ENCODE data around the gene HMGB2.

Gene HMGB2

DNA sequence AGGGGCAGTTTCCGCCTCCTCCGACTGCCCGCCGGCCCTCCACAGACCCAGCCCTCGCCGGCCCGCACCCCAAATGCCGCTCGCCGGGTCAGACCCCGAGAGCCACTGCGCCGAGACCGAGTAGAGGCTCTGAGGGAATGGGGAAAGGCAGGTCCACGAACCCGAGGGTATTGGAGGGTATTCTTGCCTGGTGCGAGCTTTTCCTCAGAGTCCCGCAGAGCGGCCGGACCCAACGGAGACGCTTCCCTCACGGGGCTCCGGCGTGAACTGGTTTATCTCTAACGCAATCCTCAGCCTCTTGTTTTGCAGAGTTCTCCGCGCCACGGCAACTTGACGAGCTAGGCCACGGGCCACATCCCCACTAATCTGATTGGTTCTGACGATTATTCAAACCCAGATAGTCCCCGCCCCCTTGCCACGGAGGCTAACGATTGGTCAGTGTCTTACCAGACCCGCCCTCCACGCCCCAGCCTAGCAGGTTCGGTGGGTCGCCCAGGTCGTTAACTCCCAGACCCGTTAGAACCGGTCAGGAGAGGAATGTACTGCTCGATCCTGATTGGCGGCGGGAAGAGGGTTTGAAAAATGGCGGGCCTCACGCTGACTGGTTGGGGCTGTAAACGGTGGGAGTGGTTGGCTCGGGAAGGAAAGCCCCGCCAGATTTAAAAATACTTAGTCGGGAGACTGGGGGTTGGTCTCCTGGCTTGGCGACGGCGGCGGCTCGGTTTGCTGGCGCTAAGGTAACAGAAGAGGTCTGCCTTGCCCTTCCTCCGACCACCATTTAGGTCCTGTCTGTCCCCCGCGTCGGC, at the start of gene HMGB2:
TSS of gene HMGB2 (minus strand) at position 274 of the 806 bp plus-strand sequence. CDS start 709 bp downstream, outside the sequence.
- peak within 1 kb of the TSS; percentile 91 for H3K27ac ChIP-seq (ENCODE audit: low read depth, low read length)
- peaks cover 27% of the 10 kb centered on the region for H3K36me3 ChIP-seq (ENCODE audit: insufficient read depth, low read length)
- H3K4me3 ChIP-seq (ENCODE audit: low read depth in 1 of 2, low read length in 2 of 2): peak within 1 kb of the TSS; percentile 66 to 88
- peak within 1 kb of the TSS; percentile 92 for H3K9ac ChIP-seq (ENCODE audit: low read length)
- H3K4me1 ChIP-seq (ENCODE audit: insufficient read depth, low read length): peaks cover 24% of the 10 kb centered on the region
- H3K27me3 ChIP-seq (ENCODE audit: control insufficient read depth in 1 of 2, insufficient read depth in 2 of 2, low read length in 2 of 2): no peaks in the 10 kb centered on the region
- H3K9me3 ChIP-seq (ENCODE audit: low read length): no peaks in the 10 kb centered on the region

DNA sequence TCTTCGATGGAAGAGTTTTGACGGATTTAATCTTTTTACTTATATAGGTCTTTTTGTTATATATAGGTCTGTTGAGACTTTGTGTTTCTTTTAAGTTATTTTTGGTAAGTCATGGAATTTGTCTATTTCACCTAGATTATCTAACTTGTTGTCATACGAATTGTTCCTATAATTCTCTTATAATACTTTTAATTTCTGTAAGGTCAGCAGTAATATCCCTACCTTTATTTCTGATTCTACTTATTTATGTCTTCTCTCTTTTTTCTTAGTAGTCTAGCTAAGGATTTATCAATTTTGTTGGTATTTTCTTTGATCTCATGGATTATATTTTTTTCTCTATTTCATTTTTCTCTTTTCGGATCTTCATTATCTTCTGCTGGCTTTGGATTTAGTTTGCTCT, 48.2 kb upstream of the HMGB2 start:
- Histone ChIP-seq H3K4me3 (ENCODE audit: low read depth in 1 of 2, low read length in 2 of 2) (no peak overlapping the region), H3K27ac (ENCODE audit: low read depth, low read length) (no peak overlapping the region), H3K9ac (ENCODE audit: low read length) (no peak overlapping the region), H3K27me3 (ENCODE audit: control insufficient read depth in 1 of 2, insufficient read depth in 2 of 2, low read length in 2 of 2) (no peaks in the 10 kb centered on the region), H3K36me3 (ENCODE audit: insufficient read depth, low read length) (peaks cover 4% of the 10 kb centered on the region), H3K9me3 (ENCODE audit: low read length) (no peaks in the 10 kb centered on the region), H3K4me1 (ENCODE audit: insufficient read depth, low read length) (peaks cover 6% of the 10 kb centered on the region)

DNA sequence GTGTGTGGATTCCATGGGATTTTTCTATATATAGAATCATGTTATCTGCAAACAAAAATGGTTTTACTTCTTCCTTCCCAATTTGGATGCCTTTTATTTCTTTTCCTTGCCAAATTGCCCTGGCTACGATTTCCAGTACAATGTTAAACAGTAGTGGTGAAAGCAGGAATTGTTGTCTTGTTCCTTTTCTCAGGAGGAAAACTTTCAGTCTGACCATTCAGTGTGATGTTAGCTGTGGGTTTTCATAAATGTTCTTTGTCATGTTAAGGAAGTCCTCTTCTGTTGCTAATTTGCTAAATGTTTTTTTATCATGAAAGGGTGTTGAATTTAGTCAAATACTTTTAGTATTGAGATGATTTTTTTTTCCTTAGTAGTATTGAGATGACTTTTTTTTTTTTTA, 47.5 kb upstream of the HMGB2 start:
- Histone ChIP-seq H3K27me3 (ENCODE audit: control insufficient read depth in 1 of 2, insufficient read depth in 2 of 2, low read length in 2 of 2) (no peaks in the 10 kb centered on the region), H3K4me1 (ENCODE audit: insufficient read depth, low read length) (peaks cover 6% of the 10 kb centered on the region), H3K9me3 (ENCODE audit: low read length) (no peaks in the 10 kb centered on the region), H3K27ac (ENCODE audit: low read depth, low read length) (no peak overlapping the region), H3K4me3 (ENCODE audit: low read depth in 1 of 2, low read length in 2 of 2) (no peak overlapping the region), H3K9ac (ENCODE audit: low read length) (no peak overlapping the region), H3K36me3 (ENCODE audit: insufficient read depth, low read length) (peaks cover 4% of the 10 kb centered on the region)

DNA sequence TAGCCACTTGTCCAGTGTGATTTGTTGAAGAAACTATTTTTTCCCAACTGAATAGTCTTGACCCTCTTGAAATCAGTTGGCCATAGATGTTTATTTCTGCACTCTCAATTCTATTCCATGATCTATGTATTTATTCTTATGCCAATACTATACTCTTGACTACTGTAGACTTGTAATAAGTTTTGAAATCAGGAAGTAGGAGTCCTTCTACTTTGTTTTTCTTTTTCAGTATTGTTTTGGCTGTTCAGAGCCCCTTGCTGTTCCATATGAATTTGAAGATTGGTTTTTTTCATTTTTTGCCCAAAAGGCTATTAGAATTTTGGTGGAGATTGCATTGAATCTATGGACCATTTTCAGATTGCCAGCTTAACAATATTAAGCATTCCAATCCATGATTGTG, 46.8 kb upstream of the HMGB2 start:
- no peaks in the 10 kb centered on the region for H3K9me3 ChIP-seq (ENCODE audit: low read length)
- H3K27me3 ChIP-seq (ENCODE audit: control insufficient read depth in 1 of 2, insufficient read depth in 2 of 2, low read length in 2 of 2): no peaks in the 10 kb centered on the region
- peaks cover 6% of the 10 kb centered on the region for H3K4me1 ChIP-seq (ENCODE audit: insufficient read depth, low read length)
- peaks cover 4% of the 10 kb centered on the region for H3K36me3 ChIP-seq (ENCODE audit: insufficient read depth, low read length)
- H3K27ac ChIP-seq (ENCODE audit: low read depth, low read length): no peak overlapping the region
- H3K9ac ChIP-seq (ENCODE audit: low read length): no peak overlapping the region
- H3K4me3 ChIP-seq (ENCODE audit: low read depth in 1 of 2, low read length in 2 of 2): no peak overlapping the region

DNA sequence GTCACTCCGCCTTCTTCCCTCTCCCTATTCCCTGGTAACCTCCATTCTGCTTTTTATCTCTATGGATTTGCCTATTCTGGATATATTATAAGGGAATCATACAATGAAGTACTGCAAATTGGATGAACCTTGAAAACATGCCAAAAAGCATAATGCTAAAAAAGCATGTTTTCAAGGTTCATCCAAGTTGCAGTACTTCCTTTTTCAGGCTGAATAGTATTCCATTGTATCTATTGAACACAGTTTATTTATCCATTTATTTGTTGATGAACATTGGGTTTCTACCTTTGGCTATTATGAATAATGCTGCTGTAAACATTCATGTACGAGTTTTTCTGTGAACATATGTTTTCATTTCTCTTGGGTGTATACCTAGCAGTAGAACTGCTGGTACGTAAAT, 45.8 kb upstream of the HMGB2 start:
- peak overlapping the region; percentile 36 for H3K9ac ChIP-seq (ENCODE audit: low read length)
- H3K27ac ChIP-seq (ENCODE audit: low read depth, low read length): no peak overlapping the region
- no peaks in the 10 kb centered on the region for H3K9me3 ChIP-seq (ENCODE audit: low read length)
- H3K27me3 ChIP-seq (ENCODE audit: control insufficient read depth in 1 of 2, insufficient read depth in 2 of 2, low read length in 2 of 2): no peaks in the 10 kb centered on the region
- H3K36me3 ChIP-seq (ENCODE audit: insufficient read depth, low read length): peaks cover 4% of the 10 kb centered on the region
- H3K4me3 ChIP-seq (ENCODE audit: low read depth in 1 of 2, low read length in 2 of 2): no peak overlapping the region
- H3K4me1 ChIP-seq (ENCODE audit: insufficient read depth, low read length): peaks cover 6% of the 10 kb centered on the region

DNA sequence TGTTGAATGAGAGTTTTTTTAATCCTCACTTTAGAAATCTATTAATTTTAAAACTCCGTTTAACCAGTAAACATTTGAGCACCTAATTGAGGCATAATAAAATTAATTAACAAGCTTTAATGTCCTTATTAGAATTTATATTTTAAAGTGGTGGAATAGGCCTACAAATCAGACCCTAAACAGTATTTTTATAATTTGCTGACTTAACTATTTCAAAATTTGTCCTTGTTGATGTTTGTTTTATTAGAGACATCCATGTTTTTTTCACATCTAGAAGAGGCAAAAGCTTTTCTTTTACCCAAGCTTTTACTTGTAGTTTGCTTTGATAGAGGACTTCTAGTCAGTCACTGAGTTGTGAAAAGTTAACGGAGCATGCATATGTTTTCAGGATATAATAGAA, 40.4 kb upstream of the HMGB2 start:
- no peaks in the 10 kb centered on the region for H3K27me3 ChIP-seq (ENCODE audit: control insufficient read depth in 1 of 2, insufficient read depth in 2 of 2, low read length in 2 of 2)
- no peak overlapping the region for H3K4me3 ChIP-seq (ENCODE audit: low read depth in 1 of 2, low read length in 2 of 2)
- no peak overlapping the region for H3K9ac ChIP-seq (ENCODE audit: low read length)

DNA sequence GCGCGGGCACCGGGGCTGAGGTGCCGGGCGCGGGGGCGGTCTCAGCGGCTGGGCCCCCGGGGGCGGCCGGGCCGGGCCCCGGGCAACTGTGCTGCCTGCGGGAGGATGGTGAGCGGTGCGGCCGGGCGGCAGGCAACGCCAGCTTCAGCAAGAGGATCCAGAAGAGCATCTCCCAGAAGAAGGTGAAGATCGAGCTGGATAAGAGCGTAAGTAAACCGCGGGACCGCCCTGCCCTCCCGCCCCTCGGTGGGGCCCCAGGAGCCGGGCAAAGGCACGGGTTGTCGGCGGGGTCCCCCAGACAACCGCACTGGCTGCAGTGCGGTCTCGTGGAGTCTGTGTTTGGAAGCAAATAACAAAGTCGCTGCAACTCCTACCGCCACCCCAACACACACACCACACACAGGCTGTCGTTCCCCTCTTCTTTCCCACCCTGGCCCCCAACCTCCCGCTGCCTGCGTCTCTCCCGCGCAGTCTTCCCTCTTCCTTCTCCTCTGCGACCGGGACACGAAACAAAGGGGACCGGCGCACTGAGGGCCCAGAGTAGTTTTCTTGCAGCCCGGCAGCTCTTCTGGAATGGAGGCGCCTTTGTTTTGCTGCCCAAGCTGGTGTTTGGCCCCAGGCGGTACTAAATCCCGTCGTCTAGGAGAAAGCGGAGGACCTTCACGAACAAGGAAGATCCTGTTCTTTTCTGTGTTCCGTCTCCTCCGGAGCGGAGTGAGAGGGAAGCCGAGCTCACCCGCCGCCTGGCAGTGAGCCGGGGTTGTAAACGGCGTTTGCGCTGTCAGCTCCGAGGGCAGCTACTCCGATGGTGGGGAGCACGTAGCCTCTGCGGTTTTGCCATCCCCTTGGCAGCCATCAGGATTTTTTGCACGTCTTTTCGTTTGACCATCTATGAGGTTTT, 37.4 kb upstream of the HMGB2 start:
- Histone ChIP-seq H3K4me1 (ENCODE audit: insufficient read depth, low read length) (peaks cover 21% of the 10 kb centered on the region), H3K27ac (ENCODE audit: low read depth, low read length) (peak overlapping the region; percentile 99), H3K9me3 (ENCODE audit: low read length) (no peaks in the 10 kb centered on the region), H3K27me3 (ENCODE audit: control insufficient read depth in 1 of 2, insufficient read depth in 2 of 2, low read length in 2 of 2) (no peaks in the 10 kb centered on the region), H3K36me3 (ENCODE audit: insufficient read depth, low read length) (no peaks in the 10 kb centered on the region), H3K4me3 (ENCODE audit: low read depth in 1 of 2, low read length in 2 of 2) (peak overlapping the region; percentile 93 to 96), H3K9ac (ENCODE audit: low read length) (peak overlapping the region; percentile 81)

More for the DNA sequence above, 40.4 kb upstream of the HMGB2 start:
- Histone ChIP-seq H3K4me1 (ENCODE audit: insufficient read depth, low read length) (peaks cover 11% of the 10 kb centered on the region), H3K36me3 (ENCODE audit: insufficient read depth, low read length) (no peaks in the 10 kb centered on the region), H3K9me3 (ENCODE audit: low read length) (no peaks in the 10 kb centered on the region), H3K27ac (ENCODE audit: low read depth, low read length) (no peak overlapping the region)

DNA sequence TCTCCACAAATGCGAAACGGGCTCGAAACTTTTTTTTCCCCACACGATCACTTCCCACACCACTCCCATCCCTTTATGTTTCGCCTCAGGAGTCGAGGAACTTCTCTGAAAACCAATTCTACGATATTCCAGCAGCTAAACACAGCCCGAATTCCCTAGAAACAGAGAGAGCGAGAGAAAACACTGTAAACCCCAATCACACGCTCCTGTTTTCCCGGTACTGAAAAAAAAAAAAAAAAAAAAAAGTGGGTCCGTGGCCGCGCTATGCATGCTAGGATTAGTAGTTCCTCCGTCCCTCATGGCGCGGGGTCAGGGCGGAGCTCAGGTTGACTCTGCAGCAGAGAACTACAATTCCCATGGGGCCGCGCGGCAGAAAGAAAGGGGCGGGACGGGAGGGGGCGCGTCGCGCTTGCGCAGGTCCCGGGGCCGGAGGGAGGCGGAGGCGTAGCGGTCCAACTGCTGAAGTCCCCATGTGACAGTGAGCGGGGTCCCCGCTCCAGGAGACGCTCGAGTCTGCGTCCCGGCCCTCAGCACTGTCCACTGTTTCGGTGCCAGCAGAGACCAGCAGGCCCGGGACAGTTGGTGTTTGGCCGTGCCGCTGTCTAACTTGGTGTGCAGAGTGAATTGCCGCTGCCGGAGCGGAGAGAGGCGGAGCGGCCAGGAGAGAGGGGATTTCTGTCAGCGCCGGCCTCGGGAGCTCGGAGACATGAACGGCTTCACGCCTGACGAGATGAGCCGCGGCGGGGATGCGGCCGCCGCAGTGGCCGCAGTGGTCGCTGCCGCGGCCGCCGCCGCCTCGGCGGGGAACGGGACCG, 36.5 kb upstream of the HMGB2 start, which contains the start of gene SAP30:
TSS of gene SAP30 (plus strand) at position 478 of the 815 bp plus-strand sequence. CDS start at position 707, 229 bp downstream.
- peaks cover 21% of the 10 kb centered on the region for H3K4me1 ChIP-seq (ENCODE audit: insufficient read depth, low read length)
- peak within 1 kb of the TSS; percentile 99 for H3K27ac ChIP-seq (ENCODE audit: low read depth, low read length)
- H3K4me3 ChIP-seq (ENCODE audit: low read depth in 1 of 2, low read length in 2 of 2): peak within 1 kb of the TSS; percentile 93 to 96

DNA sequence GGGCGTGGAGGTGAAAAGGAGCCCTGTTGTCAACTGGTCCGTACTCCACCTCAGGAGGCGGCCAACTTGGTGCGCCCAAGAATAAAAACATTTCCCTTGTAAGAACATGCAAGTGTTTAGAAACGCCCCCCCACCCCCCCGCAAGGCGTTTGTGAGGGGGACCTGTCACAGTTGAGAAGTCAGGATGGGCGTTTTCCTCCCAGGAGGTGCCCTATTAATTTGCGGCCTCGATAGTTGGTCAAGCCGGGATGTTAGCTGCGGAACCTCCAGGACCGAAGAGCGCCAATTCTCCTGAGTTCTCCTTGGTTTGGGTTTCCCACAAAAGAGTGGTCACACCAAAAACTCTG, 35.9 kb upstream of the HMGB2 start:
- Histone ChIP-seq H3K9me3 (ENCODE audit: low read length) (no peaks in the 10 kb centered on the region), H3K4me1 (ENCODE audit: insufficient read depth, low read length) (peaks cover 21% of the 10 kb centered on the region), H3K27me3 (ENCODE audit: control insufficient read depth in 1 of 2, insufficient read depth in 2 of 2, low read length in 2 of 2) (no peaks in the 10 kb centered on the region), H3K36me3 (ENCODE audit: insufficient read depth, low read length) (no peaks in the 10 kb centered on the region), H3K4me3 (ENCODE audit: low read depth in 1 of 2, low read length in 2 of 2) (peak overlapping the region; percentile 73 to 96), H3K9ac (ENCODE audit: low read length) (peak overlapping the region; percentile 99), H3K27ac (ENCODE audit: low read depth, low read length) (peak overlapping the region; percentile 99)

More for the DNA sequence above, 36.5 kb upstream of the HMGB2 start, which contains the start of gene SAP30:
- no peaks in the 10 kb centered on the region for H3K27me3 ChIP-seq (ENCODE audit: control insufficient read depth in 1 of 2, insufficient read depth in 2 of 2, low read length in 2 of 2)
- peak within 1 kb of the TSS; percentile 99 for H3K9ac ChIP-seq (ENCODE audit: low read length)
- no peaks in the 10 kb centered on the region for H3K36me3 ChIP-seq (ENCODE audit: insufficient read depth, low read length)
- no peaks in the 10 kb centered on the region for H3K9me3 ChIP-seq (ENCODE audit: low read length)

DNA sequence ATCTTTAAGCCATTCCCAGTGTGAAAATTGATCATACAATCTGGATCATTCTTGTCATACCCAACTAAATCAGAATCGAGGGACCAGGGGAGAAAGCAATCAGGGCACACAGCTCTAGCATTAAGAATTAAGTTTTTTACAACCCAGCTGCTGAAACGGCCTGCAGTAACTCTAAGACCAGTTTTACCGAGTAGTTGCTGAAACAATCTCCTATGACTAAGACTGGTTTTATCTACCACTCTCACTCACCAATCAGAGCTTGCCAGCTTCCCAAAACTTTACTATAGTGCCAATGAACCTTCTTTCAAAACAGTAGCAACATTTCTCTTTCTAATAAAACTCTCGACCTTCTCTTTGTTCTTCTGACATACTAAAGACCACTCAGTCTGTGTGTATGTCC, 33.8 kb upstream of the HMGB2 start:
- no peaks in the 10 kb centered on the region for H3K9me3 ChIP-seq (ENCODE audit: low read length)
- H3K9ac ChIP-seq (ENCODE audit: low read length): peak overlapping the region; percentile 44
- H3K27ac ChIP-seq (ENCODE audit: low read depth, low read length): peak overlapping the region; percentile 30
- H3K27me3 ChIP-seq (ENCODE audit: control insufficient read depth in 1 of 2, insufficient read depth in 2 of 2, low read length in 2 of 2): no peaks in the 10 kb centered on the region
- no peak overlapping the region for H3K4me3 ChIP-seq (ENCODE audit: low read depth in 1 of 2, low read length in 2 of 2)
- H3K36me3 ChIP-seq (ENCODE audit: insufficient read depth, low read length): no peaks in the 10 kb centered on the region
- H3K4me1 ChIP-seq (ENCODE audit: insufficient read depth, low read length): peaks cover 10% of the 10 kb centered on the region

DNA sequence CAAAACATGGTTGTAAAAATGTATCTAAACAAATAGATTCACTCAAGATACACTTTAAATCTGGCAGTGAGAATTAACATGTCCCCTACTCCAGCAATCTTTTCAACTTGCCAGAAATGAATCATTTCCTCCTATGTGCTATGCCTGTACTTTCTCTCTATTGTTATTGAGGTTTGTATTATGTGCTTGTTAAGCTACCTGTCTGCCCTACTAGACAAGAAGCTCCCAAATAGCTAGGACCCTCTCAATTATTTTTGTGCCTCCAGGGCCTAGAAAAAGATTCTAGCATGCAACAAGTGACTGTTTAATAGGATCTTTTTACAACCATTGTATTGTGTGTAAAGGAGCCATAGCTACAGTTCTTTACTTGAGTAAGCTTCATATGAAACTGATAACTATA, 33.1 kb upstream of the HMGB2 start:
- Histone ChIP-seq H3K27ac (ENCODE audit: low read depth, low read length) (peak overlapping the region; percentile 30), H3K4me1 (ENCODE audit: insufficient read depth, low read length) (peaks cover 10% of the 10 kb centered on the region), H3K9me3 (ENCODE audit: low read length) (no peaks in the 10 kb centered on the region), H3K9ac (ENCODE audit: low read length) (no peak overlapping the region), H3K27me3 (ENCODE audit: control insufficient read depth in 1 of 2, insufficient read depth in 2 of 2, low read length in 2 of 2) (no peaks in the 10 kb centered on the region), H3K4me3 (ENCODE audit: low read depth in 1 of 2, low read length in 2 of 2) (no peak overlapping the region), H3K36me3 (ENCODE audit: insufficient read depth, low read length) (no peaks in the 10 kb centered on the region)

All from muscle layer of colon (tissue), 2 donors.